B cell (primary cell): ENCODE results near the gene TRAF3. TPM values are rescaled to one million over a fixed set of nuclear protein-coding genes. Genes with fewer than 3 reads are reported as not detected.

Experiments used
- ATAC-seq: fragments of 200-7000 bp; cut with Tn5 transposase; one replicate; pipeline ENCODE4 v1.10.0; 2021; ENCODE audit warnings: low read depth, mild to moderate bottlenecking, moderate number of reproducible peaks, moderate library complexity
- CTCF ChIA-PET: fragments of 350-600 bp; sonication (Branson Sonifier 250); formaldehyde crosslinking; loops from one replicate; lab custom pipeline; 2021; ENCODE audit warnings: antibody characterized with exemption, inconsistent platforms; lab: Charles Lee
- POLR2A ChIA-PET: fragments of 350-600 bp; sonication (Branson Sonifier 250); formaldehyde crosslinking; loops from one replicate; lab custom pipeline; 2021; ENCODE audit warnings: antibody characterized with exemption; lab: Charles Lee
- DNase-seq: peaks from one replicate; pipeline ENCODE4 v3.0.0; 2013
- H2AFZ ChIP-seq: 2 replicates; pipeline ENCODE4 v1.6.1; 2012; ENCODE audit warnings: mild to moderate bottlenecking, low read depth, low read length; ENCODE audit not compliant: insufficient read depth, poor library complexity, severe bottlenecking
- H3K27ac ChIP-seq, 2 donors: 1 replicate in 1 of 2; 2 replicates in 1 of 2; pipeline ENCODE4 v1.5.1; 2012 to 2013; ENCODE audit warnings: low read length in 2 of 2, mild to moderate bottlenecking in 2 of 2, moderate library complexity in 1 of 2
- H3K27me3 ChIP-seq, 4 experiments: fragments of 200-600 bp in 1 of 4; sonication (generic) in 1 of 4; replicated peaks in 1 of 4; 1 replicate in 2 of 4; 2 replicates in 2 of 4; pipeline versions ENCODE4 v1.6.1 to v1.7.0; 2013 to 2016; ENCODE audit warnings: low read length in 3 of 4, mild to moderate bottlenecking in 2 of 4, mixed read lengths in 1 of 4, moderate library complexity in 1 of 4; ENCODE audit not compliant: insufficient read depth in 4 of 4, control insufficient read depth in 3 of 4; ENCODE audit errors: control extremely low read depth in 1 of 4
- H3K36me3 ChIP-seq, 2 experiments: replicated peaks in 1 of 2; 1 replicate in 1 of 2; 2 replicates in 1 of 2; pipeline versions ENCODE4 v1.6.1 to v1.7.1; 2013; ENCODE audit warnings: low read length in 1 of 2; ENCODE audit not compliant: insufficient read depth in 2 of 2, control insufficient read depth in 1 of 2; ENCODE audit errors: control extremely low read depth in 1 of 2, extremely low read depth in 1 of 2
- H3K4me1 ChIP-seq, 2 donors: fragments of 200-600 bp in 1 of 2; sonication (generic) in 1 of 2; 1 replicate in 1 of 2; 2 replicates in 1 of 2; pipeline versions ENCODE4 v1.5.1 to v1.6.1; 2013 to 2017; ENCODE audit warnings: low read length in 2 of 2; ENCODE audit not compliant: control insufficient read depth in 2 of 2, insufficient read depth in 2 of 2
- H3K4me2 ChIP-seq: replicated peaks from 2 replicates; pipeline ENCODE3; 2012; ENCODE audit warnings: mild to moderate bottlenecking, low read depth, low read length; ENCODE audit not compliant: poor library complexity, severe bottlenecking
- H3K4me3 ChIP-seq, 5 experiments: fragments of 200-600 bp in 1 of 5; sonication (generic) in 1 of 5; 1 replicate in 3 of 5; 2 replicates in 2 of 5; pipeline versions ENCODE4 v1.5.1 to v1.7.0; 2011 to 2016; ENCODE audit warnings: low read length in 4 of 5, mild to moderate bottlenecking in 4 of 5, low read depth in 2 of 5, control low read depth in 1 of 5, moderate library complexity in 1 of 5; ENCODE audit not compliant: insufficient read depth in 1 of 5; ENCODE audit errors: control extremely low read depth in 1 of 5, extremely low read depth in 1 of 5
- H3K79me2 ChIP-seq: fragments of 200-600 bp; sonication (generic); one replicate; pipeline ENCODE4 v1.6.0; 2016; ENCODE audit warnings: low read length; ENCODE audit not compliant: control insufficient read depth, insufficient read depth
- H3K9ac ChIP-seq: fragments of 200-600 bp; sonication (generic); 2 replicates; pipeline ENCODE4 v1.6.1; 2017; ENCODE audit warnings: mild to moderate bottlenecking, low read length, moderate library complexity
- H3K9me3 ChIP-seq, 3 donors: one replicate each; pipeline versions ENCODE4 v1.6.1 to v1.7.1; 2013; ENCODE audit warnings: low read length in 2 of 3; ENCODE audit not compliant: control insufficient read depth in 2 of 3, insufficient read depth in 1 of 3; ENCODE audit errors: control extremely low read depth in 1 of 3
- H4K20me1 ChIP-seq: 2 replicates; pipeline ENCODE4 v1.6.0; 2012; ENCODE audit warnings: mild to moderate bottlenecking, low read length; ENCODE audit not compliant: insufficient read depth, control insufficient read depth, poor library complexity, severe bottlenecking
- H3K27ac Mint-ChIP-seq: one replicate; pipeline ENCODE4 v1.8.0; 2021; ENCODE audit warnings: mixed read lengths
- H3K27me3 Mint-ChIP-seq: one replicate; pipeline ENCODE4 v1.8.0; 2021; ENCODE audit warnings: mixed read lengths
- H3K4me1 Mint-ChIP-seq: one replicate; pipeline ENCODE4 v1.8.0; 2021; ENCODE audit warnings: mixed read lengths
- H3K4me3 Mint-ChIP-seq: one replicate; pipeline ENCODE4 v1.8.0; 2021; ENCODE audit warnings: mixed read lengths
- H3K9me3 Mint-ChIP-seq: one replicate; pipeline ENCODE4 v1.8.0; 2022; ENCODE audit warnings: mixed read lengths; ENCODE audit not compliant: insufficient read depth
- CTCF ChIP-seq: fragments of 200-600 bp; IDR thresholded peaks from one replicate; pipeline ENCODE4 v1.8.0; 2022; ENCODE audit warnings: antibody characterized with exemption, mild to moderate bottlenecking
- EZH2 ChIP-seq: IDR thresholded peaks from 2 replicates; pipeline ENCODE4 v1.6.1; 2012; ENCODE audit warnings: borderline replicate concordance, low read depth, mild to moderate bottlenecking, moderate library complexity, low read length; ENCODE audit not compliant: insufficient read depth, poor library complexity, severe bottlenecking
- WGBS: methylation state at CpG from one replicate; pipeline ENCODE4 v1.1.5; 2013; ENCODE audit warnings: missing lambda C conversion rate; ENCODE audit not compliant: insufficient coverage; 5-methylcytosine and 5-hydroxymethylcytosine counted together
- intact Hi-C: fragments of 100-400 bp; cut with micrococcal nuclease; formaldehyde crosslinking; loops from one replicate; pipeline ENCODE4 v1.10.0; 2022
- polyA plus RNA-seq: library from polyadenylated mRNA; depleted of rRNA; stranded (reverse); fragments of >200 nt; gene quantifications from 2 replicates; pipeline ENCODE4 v1.2.3, GENCODE V29; 2012
- total RNA-seq, 2 donors: library from RNA; stranded (reverse); fragments of 120-200 nt in 1 of 2; gene quantifications; 1 replicate in 1 of 2; 2 replicates in 1 of 2; pipeline versions ENCODE4 v1.2.3 to v1.2.4, GENCODE V29; 2013 to 2022

TRAF3 gene
- total and polyA plus RNA-seq, 2 donors (not counting 1 experiment from before 2014, with no cell fraction given), result 42.8 to 89.8 TPM

- TF ChIP-seq CTCF, result no peak
- TF ChIP-seq EZH2, result no peak
- Histone ChIP-seq H3K27ac (no peak overlapping the region), H3K36me3 (peaks cover 0 to 12% of the 10 kb centered on the region in 2 experiments), H3K27me3 (no peaks in the 10 kb centered on the region), H3K4me1 (peaks cover 17 to 36% of the 10 kb centered on the region in 2 donors), H3K4me2 (peak overlapping the region; percentile 56), H3K9me3 (no peaks in the 10 kb centered on the region), H4K20me1 (no peaks in the 10 kb centered on the region), H3K4me3 (no peak overlapping the region), H3K9ac (no peak overlapping the region), H2AFZ (no peak overlapping the region), H3K79me2 (no peaks in the 10 kb centered on the region)
- POLR2A ChIA-PET, result no interaction called here
- Mint-ChIP-seq H3K9me3 (no peaks in the 10 kb centered on the region), H3K4me1 (peaks cover 32% of the 10 kb centered on the region), H3K27me3 (no peaks in the 10 kb centered on the region), H3K27ac (peak overlapping the region; percentile 76), H3K4me3 (peak overlapping the region; percentile 81)
- WGBS, result 95% methylated on average over 24 of the region's 27 CpGs
- intact Hi-C loops, result no loop called here
- DNase-seq (no peak), ATAC-seq (no peak)
- CTCF ChIA-PET, result interaction anchor here (1.1 kb wide), 1 partner anchor 25 kb away, joined by 3 read pairs; no protein-coding TSS in a partner anchor
These were observed 170.3 kb downstream of the TRAF3 start for GRCh38 chr14:102947321-102948103.

GRCh38 chr14:102948698-102949061 lies 171.4 kb downstream of the TRAF3 start:
- H3K27me3 Mint-ChIP-seq, result no peaks in the 10 kb centered on the region

More at GRCh38 chr14:102948698-102949061, 171.4 kb downstream of the TRAF3 start:
- Mint-ChIP-seq H3K4me1 (peaks cover 32% of the 10 kb centered on the region), H3K9me3 (no peaks in the 10 kb centered on the region), H3K27ac (peak overlapping the region; percentile 87), H3K4me3 (peak overlapping the region; percentile 74)
- ATAC-seq, result no peak
- Histone ChIP-seq H3K27ac (peak overlapping the region; percentile 71 to 80), H3K79me2 (no peaks in the 10 kb centered on the region), H3K4me2 (peak overlapping the region; percentile 66), H3K9me3 (no peaks in the 10 kb centered on the region), H3K4me3 (peak overlapping the region in 1 of 5 experiments; percentile 11), H3K27me3 (no peaks in the 10 kb centered on the region), H3K36me3 (peaks cover 0 to 19% of the 10 kb centered on the region in 2 experiments), H4K20me1 (no peaks in the 10 kb centered on the region), H3K4me1 (peaks cover 17 to 36% of the 10 kb centered on the region in 2 donors), H3K9ac (peak overlapping the region; percentile 10), H2AFZ (peak overlapping the region; percentile 62)
- TF ChIP-seq CTCF (no peak), EZH2 (no peak)
- no peak for DNase-seq
- intact Hi-C loops, result loop anchor here (1.0 kb wide), 2 partner anchors 20 to 253 kb away; no protein-coding TSS in a partner anchor
- WGBS, result 41% methylated on average over 5 of the region's 9 CpGs
- ChIA-PET POLR2A (no interaction called here), CTCF (interaction anchor here (1.6 kb wide), 1 partner anchor 254 kb away, joined by 11 read pairs; no protein-coding TSS in a partner anchor)
